Stomach (tissue), 9 donors: ENCODE results near the gene SLC29A3. TPM values are rescaled to one million over a fixed set of nuclear protein-coding genes. Genes with fewer than 3 reads are reported as not detected.

Source experiments
- DNase-seq, 2 donors: peaks; one replicate each; pipeline versions ENCODE4 v3.0.0 to v3.0.0-alpha.2; 2013 to 2019
- H3K27ac ChIP-seq, 5 donors: fragments of 200-600 bp in 4 of 5; sonication (generic) in 4 of 5; one replicate each; pipeline ENCODE4 v1.5.1; 2013 to 2019; ENCODE audit warnings: mild to moderate bottlenecking in 1 of 5, moderate library complexity in 1 of 5
- H3K27me3 ChIP-seq, 3 donors: fragments of 200-600 bp; sonication (generic); one replicate each; pipeline ENCODE4 v1.5.1; 2017 to 2019; ENCODE audit warnings: mixed run types in 1 of 3
- H3K36me3 ChIP-seq, 4 donors: fragments of 200-600 bp; sonication (generic); 1 replicate in 3 of 4; 2 replicates in 1 of 4; pipeline ENCODE4 v1.5.1; 2016 to 2019
- H3K4me1 ChIP-seq, 4 donors: fragments of 200-600 bp; sonication (generic); one replicate each; pipeline ENCODE4 v1.5.1; 2016 to 2019
- H3K4me3 ChIP-seq, 4 donors: fragments of 200-600 bp; sonication (generic) in 3 of 4; one replicate each; pipeline ENCODE4 v1.5.1; 2016 to 2019; ENCODE audit warnings: mild to moderate bottlenecking in 1 of 4
- H3K9me3 ChIP-seq, 4 donors: fragments of 200-600 bp; sonication (generic); one replicate each; pipeline ENCODE4 v1.5.1; 2016 to 2019
- EP300 ChIP-seq: sonication (generic); formaldehyde crosslinking; IDR thresholded peaks from one replicate; pipeline ENCODE4 v1.6.1; 2017; ENCODE audit warnings: antibody characterized with exemption
- POLR2A ChIP-seq, 4 donors: fragments of 450-650 bp; IDR thresholded peaks; one replicate each; pipeline ENCODE4 v1.6.1; 2016; ENCODE audit warnings: antibody characterized with exemption in 4 of 4, control low read depth in 2 of 4, mild to moderate bottlenecking in 1 of 4, moderate library complexity in 1 of 4
- POLR2AphosphoS5 ChIP-seq, 3 donors: sonication (generic); formaldehyde crosslinking; IDR thresholded peaks; one replicate each; pipeline ENCODE4 v1.6.1; 2016; ENCODE audit warnings: antibody characterized with exemption in 3 of 3
- WGBS, 5 donors: extraction: QIAGEN DNeasy Blood & Tissue Kit in 3 of 5; methylation state at CpG; one replicate each; pipeline versions ENCODE4 v1.1.5 to v1.1.7; 2013 to 2018; 5-methylcytosine and 5-hydroxymethylcytosine counted together
- intact Hi-C: fragments of 100-400 bp; cut with DNase I; formaldehyde crosslinking; loops from one replicate; pipeline ENCODE4 v1.15.1; 2023; ENCODE audit warnings: low total_unique reads
- polyA plus RNA-seq, 3 donors: library from polyadenylated mRNA; stranded (reverse); fragments of 200-250 nt; gene quantifications; one replicate each; pipeline ENCODE4 v1.2.3, GENCODE V29; 2013
- total RNA-seq, 5 donors: library from RNA; depleted of rRNA; stranded (reverse); fragments of >200 nt; gene quantifications; one replicate each; pipeline versions ENCODE4 v1.1.0 to v1.2.3, GENCODE V29; 2014 to 2016
- TF ChIP-seq, protein P1 (sequence below), 7 experiments: fragments of 450-650 bp in 4 of 7; fragments of 200-600 bp in 3 of 7; sonication (generic) in 3 of 7; IDR thresholded peaks; one replicate each; pipeline ENCODE4 v1.5.1; 2016 to 2019; ENCODE audit warnings: antibody characterized with exemption in 7 of 7, control low read depth in 2 of 7, mild to moderate bottlenecking in 1 of 7
- donor health status: healthy with polysubstance abuse.
- donor health status: Bipolar disorder and iron deficiency.
- donor health status: healthy.

Gene SLC29A3
- total and polyA plus RNA-seq, 8 donors, result 2.8 to 23.7 (median 4.2) TPM; not detected in 2

DNA sequence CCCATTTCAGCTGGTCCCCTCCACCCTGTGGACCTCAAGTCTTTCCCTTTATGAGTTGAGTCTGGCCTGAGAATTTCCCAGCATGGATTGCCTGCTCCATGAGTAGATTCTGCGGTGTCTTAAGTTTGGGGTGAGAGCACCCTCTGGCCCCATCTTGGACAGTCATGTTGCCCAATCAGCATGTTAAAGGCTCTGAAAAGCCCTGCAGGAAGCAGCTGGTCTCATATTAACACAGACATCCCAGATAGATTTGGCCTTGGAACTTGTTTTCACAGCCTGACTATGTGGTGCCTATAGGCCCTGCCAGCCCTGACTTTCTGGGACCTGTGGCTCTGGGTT lies 15.5 kb upstream of the SLC29A3 start:
- intact Hi-C loops, result no loop called here
- Histone ChIP-seq H3K9me3 (no peaks in the 10 kb centered on the region), H3K27ac (no peak overlapping the region), H3K27me3 (peaks cover 0 to 4% (median 0%) of the 10 kb centered on the region in 3 donors), H3K4me1 (no peaks in the 10 kb centered on the region), H3K4me3 (no peak overlapping the region), H3K36me3 (peaks cover 0 to 25% (median 13%) of the 10 kb centered on the region in 4 donors)
- no peak for DNase-seq
- TF ChIP-seq, protein P1, sequence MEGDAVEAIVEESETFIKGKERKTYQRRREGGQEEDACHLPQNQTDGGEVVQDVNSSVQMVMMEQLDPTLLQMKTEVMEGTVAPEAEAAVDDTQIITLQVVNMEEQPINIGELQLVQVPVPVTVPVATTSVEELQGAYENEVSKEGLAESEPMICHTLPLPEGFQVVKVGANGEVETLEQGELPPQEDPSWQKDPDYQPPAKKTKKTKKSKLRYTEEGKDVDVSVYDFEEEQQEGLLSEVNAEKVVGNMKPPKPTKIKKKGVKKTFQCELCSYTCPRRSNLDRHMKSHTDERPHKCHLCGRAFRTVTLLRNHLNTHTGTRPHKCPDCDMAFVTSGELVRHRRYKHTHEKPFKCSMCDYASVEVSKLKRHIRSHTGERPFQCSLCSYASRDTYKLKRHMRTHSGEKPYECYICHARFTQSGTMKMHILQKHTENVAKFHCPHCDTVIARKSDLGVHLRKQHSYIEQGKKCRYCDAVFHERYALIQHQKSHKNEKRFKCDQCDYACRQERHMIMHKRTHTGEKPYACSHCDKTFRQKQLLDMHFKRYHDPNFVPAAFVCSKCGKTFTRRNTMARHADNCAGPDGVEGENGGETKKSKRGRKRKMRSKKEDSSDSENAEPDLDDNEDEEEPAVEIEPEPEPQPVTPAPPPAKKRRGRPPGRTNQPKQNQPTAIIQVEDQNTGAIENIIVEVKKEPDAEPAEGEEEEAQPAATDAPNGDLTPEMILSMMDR (IDR thresholded peaks at IDR 0.05), result peak in 2 of 7 experiments; percentile 2 to 13
- no peak for TF ChIP-seq POLR2AphosphoS5 (IDR thresholded peaks at IDR 0.05)
- WGBS, 5 donors, result 0 to 62% (median 37%) methylated on average over 1 of the region's 1 CpG

DNA sequence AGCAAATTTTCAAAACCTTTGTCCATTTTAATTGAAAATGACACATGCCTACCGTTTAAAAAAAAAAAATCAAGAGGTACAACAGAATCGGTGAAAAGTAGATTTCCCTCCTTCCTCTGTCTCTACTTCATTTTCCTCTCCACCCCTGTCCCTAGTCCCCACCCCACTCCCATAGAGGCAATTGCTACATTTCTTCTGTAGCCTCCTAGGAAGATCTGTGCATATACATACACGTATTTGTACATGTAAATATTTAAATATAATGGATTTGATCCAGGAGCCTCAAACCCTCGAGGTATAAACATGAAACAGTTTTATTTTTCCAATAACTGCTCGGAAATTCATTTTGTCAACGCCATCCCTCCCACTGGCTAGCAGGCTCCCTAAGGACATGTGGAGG lies 14.1 kb upstream of the SLC29A3 start:
- Histone ChIP-seq H3K4me3 (no peak overlapping the region), H3K36me3 (peaks cover 0 to 12% (median 4%) of the 10 kb centered on the region in 4 donors), H3K27me3 (peaks cover 0 to 4% (median 0%) of the 10 kb centered on the region in 3 donors), H3K27ac (no peak overlapping the region), H3K4me1 (no peaks in the 10 kb centered on the region), H3K9me3 (no peaks in the 10 kb centered on the region)
- no peak for DNase-seq
- WGBS, 5 donors, result 52 to 65% (median 57%) methylated on average over 6 of the region's 6 CpGs
- intact Hi-C loops, result loop anchor here (5.0 kb wide), 1 partner anchor 397 kb away; no protein-coding TSS in a partner anchor
- TF ChIP-seq POLR2A (IDR thresholded peaks at IDR 0.05) (no peak), POLR2AphosphoS5 (IDR thresholded peaks at IDR 0.05) (no peak), EP300 (no peak)
- TF ChIP-seq, protein P1 (IDR thresholded peaks at IDR 0.05), result no peak

DNA sequence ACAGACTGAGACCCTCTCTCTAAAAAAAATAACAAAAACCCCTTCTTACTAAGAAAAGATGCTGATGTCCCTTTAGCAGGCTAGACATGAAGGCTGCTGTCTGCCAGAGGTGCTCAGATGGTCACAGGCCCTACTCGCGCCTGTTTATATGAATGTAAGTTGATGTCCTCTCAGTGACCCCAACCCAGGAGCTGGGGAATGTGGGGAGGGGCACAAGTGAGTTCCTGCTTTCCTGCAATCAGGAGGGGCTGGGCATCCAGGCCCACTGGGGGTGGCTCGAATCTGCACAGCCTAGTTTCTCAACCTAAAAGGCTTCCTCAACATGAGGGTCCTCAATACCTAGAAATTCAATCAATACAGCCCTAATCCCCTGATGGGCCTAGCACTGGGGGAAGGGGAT lies 12.1 kb upstream of the SLC29A3 start:
- intact Hi-C loops, result loop anchor here (5.0 kb wide), 1 partner anchor 395 kb away; no protein-coding TSS in a partner anchor

DNA sequence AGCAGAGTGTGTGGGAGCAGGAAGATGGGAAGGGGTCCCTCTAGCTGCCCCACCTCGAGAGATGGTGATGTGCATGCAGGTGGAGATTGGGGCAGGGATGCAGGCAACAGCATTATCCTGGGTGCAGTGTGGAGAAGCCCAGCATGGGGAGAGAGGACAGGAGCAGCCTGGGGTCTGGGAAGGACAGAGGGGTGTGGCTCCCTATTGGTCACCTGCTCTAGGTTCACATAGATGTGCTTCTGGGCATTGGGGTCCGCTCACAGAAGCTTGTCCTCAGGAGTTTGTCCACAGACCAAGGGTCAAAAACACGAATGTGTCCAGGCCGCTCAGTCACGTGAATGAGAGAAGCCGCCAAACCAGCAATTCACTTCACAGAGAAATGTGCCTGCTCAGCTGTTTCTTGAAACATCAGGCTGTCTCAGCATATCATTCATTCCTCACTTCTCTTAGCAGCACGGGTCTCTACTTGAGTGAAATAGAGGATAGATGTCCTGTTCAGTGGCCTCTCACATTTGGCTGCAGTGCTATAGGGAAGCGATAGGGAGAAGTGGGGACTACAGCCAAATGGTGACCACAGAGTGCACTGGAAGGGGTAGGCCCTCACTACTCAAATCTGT lies 11.5 kb upstream of the SLC29A3 start:
- WGBS, 5 donors, result 52 to 69% (median 63%) methylated on average over 7 to 8 of the region's 8 CpGs
- intact Hi-C loops, result loop anchor here (5.0 kb wide), 1 partner anchor 395 kb away; no protein-coding TSS in a partner anchor

More for the DNA sequence above, 12.1 kb upstream of the SLC29A3 start:
- H3K4me3 ChIP-seq, result no peak overlapping the region
- H3K4me1 ChIP-seq, result no peaks in the 10 kb centered on the region
- no peak for TF ChIP-seq EP300
- no peak for TF ChIP-seq POLR2AphosphoS5 (IDR thresholded peaks at IDR 0.05)
- TF ChIP-seq, protein P1 (IDR thresholded peaks at IDR 0.05), result no peak
- no peak for TF ChIP-seq POLR2A (IDR thresholded peaks at IDR 0.05)
- no peak overlapping the region for H3K27ac ChIP-seq
- 78 to 84% (median 80%) methylated on average over 3 of the region's 3 CpGs for WGBS, 5 donors
- no peaks in the 10 kb centered on the region for H3K9me3 ChIP-seq
- no peak for DNase-seq
- peaks cover 0 to 4% (median 0%) of the 10 kb centered on the region in 3 donors for H3K27me3 ChIP-seq
- H3K36me3 ChIP-seq, result peaks cover 0 to under 1% (median 0%) of the 10 kb centered on the region in 4 donors

More for the DNA sequence above, 11.5 kb upstream of the SLC29A3 start:
- Histone ChIP-seq H3K4me3 (no peak overlapping the region), H3K4me1 (no peaks in the 10 kb centered on the region), H3K27me3 (peaks cover 0 to under 1% (median 0%) of the 10 kb centered on the region in 3 donors), H3K36me3 (no peaks in the 10 kb centered on the region), H3K9me3 (no peaks in the 10 kb centered on the region), H3K27ac (no peak overlapping the region)
- TF ChIP-seq EP300, result no peak
- no peak for TF ChIP-seq POLR2AphosphoS5 (IDR thresholded peaks at IDR 0.05)
- TF ChIP-seq POLR2A (IDR thresholded peaks at IDR 0.05), result no peak
- TF ChIP-seq, protein P1 (IDR thresholded peaks at IDR 0.05), result no peak
- DNase-seq, result peak in 1 of 2 donors; percentile 60
